Liver (tissue), 9 donors: ENCODE data around the gene SLX9. TPM values are rescaled to one million over a fixed set of nuclear protein-coding genes. Genes with fewer than 3 reads are reported as not detected.

Experiments used
- DNase-seq: peaks from one replicate; pipeline ENCODE4 v3.0.0-alpha.2; 2017; ENCODE audit warnings: low spot score
- H3K27ac ChIP-seq, 2 donors: one replicate each; pipeline ENCODE4 v1.7.0; 2013; ENCODE audit warnings: inconsistent platforms in 2 of 2, low read length in 2 of 2, control low read depth in 1 of 2, low read depth in 1 of 2, mild to moderate bottlenecking in 1 of 2
- H3K27me3 ChIP-seq, 4 donors: one replicate each; pipeline versions ENCODE4 v1.6.1 to v1.7.0; 2013; ENCODE audit warnings: low read length in 3 of 4, inconsistent platforms in 1 of 4, mild to moderate bottlenecking in 1 of 4, moderate library complexity in 1 of 4; ENCODE audit not compliant: control insufficient read depth in 4 of 4, insufficient read depth in 4 of 4
- H3K36me3 ChIP-seq, 4 donors: one replicate each; pipeline versions ENCODE4 v1.6.1 to v1.7.0; 2013; ENCODE audit warnings: low read length in 3 of 4, mild to moderate bottlenecking in 3 of 4, low read depth in 1 of 4, moderate library complexity in 1 of 4; ENCODE audit not compliant: control insufficient read depth in 4 of 4, insufficient read depth in 3 of 4
- H3K4me1 ChIP-seq, 4 donors: one replicate each; pipeline versions ENCODE4 v1.6.1 to v1.7.0; 2013; ENCODE audit warnings: low read length in 3 of 4, mild to moderate bottlenecking in 3 of 4, moderate library complexity in 1 of 4; ENCODE audit not compliant: control insufficient read depth in 4 of 4, insufficient read depth in 4 of 4
- H3K4me3 ChIP-seq, 3 donors: one replicate each; pipeline versions ENCODE4 v1.6.1 to v1.7.0; 2013; ENCODE audit warnings: low read length in 3 of 3, control low read depth in 1 of 3, low read depth in 1 of 3, mild to moderate bottlenecking in 1 of 3
- H3K9ac ChIP-seq, 2 donors: one replicate each; pipeline ENCODE4 v1.7.0; 2013; ENCODE audit warnings: low read length in 2 of 2, mild to moderate bottlenecking in 2 of 2, moderate library complexity in 2 of 2, control low read depth in 1 of 2, low read depth in 1 of 2
- H3K9me3 ChIP-seq, 4 donors: one replicate each; pipeline versions ENCODE4 v1.6.1 to v1.7.0; 2013; ENCODE audit warnings: low read length in 3 of 4; ENCODE audit not compliant: control insufficient read depth in 4 of 4
- CTCF ChIP-seq: fragments of 150-350 bp; IDR thresholded peaks from 2 replicates; pipeline ENCODE4 v1.5.1; 2017; ENCODE audit warnings: improper control_type of control experiment, low read depth, low read length; ENCODE audit not compliant: missing input control
- EGR1 ChIP-seq, 2 donors: IDR thresholded peaks; 2 replicates each; pipeline ENCODE4 v1.6.1; 2016 to 2018; ENCODE audit warnings: antibody characterized with exemption in 2 of 2, low read depth in 2 of 2
- FOXA2 ChIP-seq: IDR thresholded peaks from 2 replicates; pipeline ENCODE4 v1.6.1; 2016; ENCODE audit warnings: antibody characterized with exemption
- HNF4A ChIP-seq, 2 donors: conservative IDR thresholded peaks; 2 replicates each; pipeline ENCODE4 v1.6.1; 2016; ENCODE audit warnings: antibody characterized with exemption in 2 of 2, mild to moderate bottlenecking in 2 of 2
- HNF4G ChIP-seq: IDR thresholded peaks from 2 replicates; pipeline ENCODE4 v1.6.1; 2016; ENCODE audit warnings: antibody characterized with exemption
- JUND ChIP-seq, 2 donors: IDR thresholded peaks; 2 replicates each; pipeline ENCODE4 v1.6.1; 2016; ENCODE audit warnings: antibody characterized with exemption in 2 of 2
- MAX ChIP-seq: IDR thresholded peaks from 2 replicates; pipeline ENCODE4 v1.6.1; 2016; ENCODE audit warnings: antibody characterized with exemption
- RAD21 ChIP-seq, 2 donors: IDR thresholded peaks; 2 replicates each; pipeline ENCODE4 v1.6.1; 2016; ENCODE audit warnings: antibody characterized with exemption in 2 of 2, mild to moderate bottlenecking in 2 of 2
- RXRA ChIP-seq, 2 donors: IDR thresholded peaks; 2 replicates each; pipeline ENCODE4 v1.6.1; 2017 to 2018; ENCODE audit warnings: antibody characterized with exemption in 2 of 2, mild to moderate bottlenecking in 1 of 2
- TAF1 ChIP-seq: conservative IDR thresholded peaks from 2 replicates; pipeline ENCODE4 v1.6.1; 2016; ENCODE audit warnings: antibody characterized with exemption, mild to moderate bottlenecking
- YY1 ChIP-seq: IDR thresholded peaks from 2 replicates; pipeline ENCODE4 v1.6.1; 2016; ENCODE audit warnings: antibody characterized with exemption, mild to moderate bottlenecking
- WGBS: extraction: QIAGEN DNeasy Blood & Tissue Kit; methylation state at CpG from one replicate; pipeline ENCODE4 v1.1.7; 2013; 5-methylcytosine and 5-hydroxymethylcytosine counted together
- polyA plus RNA-seq, 2 donors: library from polyadenylated mRNA; stranded (reverse) in 1 of 2; unstranded in 1 of 2; fragments of 200-250 nt in 1 of 2; fragments of >200 nt in 1 of 2; fragmentation: Nextera tagmentation in 1 of 2; extraction: Ambion mirVana in 1 of 2; gene quantifications; one replicate each; pipeline versions ENCODE4 v1.2.1 to v1.2.3, GENCODE V29; 2013 to 2015
- total RNA-seq, 2 donors: library from RNA; depleted of rRNA; stranded (reverse); fragments of >200 nt; gene quantifications; one replicate each; pipeline ENCODE4 v1.2.3, GENCODE V29; 2014
- TF ChIP-seq, protein P1 (sequence below): IDR thresholded peaks from 2 replicates; pipeline ENCODE4 v1.6.1; 2016; ENCODE audit warnings: antibody characterized with exemption
- donor health status: healthy.
- donor health status: healthy.
- donor health status: healthy.
- donor health status: healthy.
- donor health status: healthy.

Gene SLX9
- total and polyA plus RNA-seq, 4 donors = 7.5 to 20.3 (median 12.2) TPM

GRCh38 chr21:44940116-44940631 is 345 bp downstream of the SLX9 start (continued):
- TF ChIP-seq CTCF (no peak), HNF4A (conservative IDR thresholded peaks at IDR 0.05) (no peak), FOXA2 (no peak), JUND (IDR thresholded peaks at IDR 0.05) (no peak)

GRCh38 chr21:44941567-44941966 is 1.7 kb downstream of the SLX9 start:
- H3K27ac ChIP-seq = no peak overlapping the region
- H3K4me1 ChIP-seq = peaks cover 4 to 28% (median 23%) of the 10 kb centered on the region in 4 donors
- H3K9ac ChIP-seq = no peak overlapping the region
- no peaks in the 10 kb centered on the region for H3K27me3 ChIP-seq
- WGBS = 86% methylated on average over 8 of the region's 8 CpGs
- H3K36me3 ChIP-seq = peaks cover 3 to 15% (median 10%) of the 10 kb centered on the region in 4 donors
- H3K9me3 ChIP-seq = no peaks in the 10 kb centered on the region
- TF ChIP-seq TAF1 (no peak), HNF4A (conservative IDR thresholded peaks at IDR 0.05) (no peak), HNF4G (no peak), JUND (IDR thresholded peaks at IDR 0.05) (no peak), EGR1 (IDR thresholded peaks at IDR 0.05; ENCODE audit: low read depth in 2 of 2) (no peak), RXRA (IDR thresholded peaks at IDR 0.05) (no peak), MAX (no peak), YY1 (no peak), FOXA2 (no peak)
- DNase-seq = no peak
- H3K4me3 ChIP-seq = no peak overlapping the region

GRCh38 chr21:44942566-44942965 is 2.7 kb downstream of the SLX9 start:
- WGBS = 88% methylated on average over 2 of the region's 2 CpGs
- DNase-seq = no peak
- Histone ChIP-seq H3K4me3 (no peak overlapping the region), H3K27me3 (no peaks in the 10 kb centered on the region), H3K36me3 (peaks cover 3 to 15% (median 10%) of the 10 kb centered on the region in 4 donors), H3K9me3 (no peaks in the 10 kb centered on the region), H3K27ac (no peak overlapping the region), H3K9ac (no peak overlapping the region), H3K4me1 (peaks cover 5 to 33% (median 25%) of the 10 kb centered on the region in 4 donors)
- no peak for TF ChIP-seq RXRA (IDR thresholded peaks at IDR 0.05)
- TF ChIP-seq FOXA2 = no peak
- no peak for TF ChIP-seq HNF4G
- TF ChIP-seq, protein P1, sequence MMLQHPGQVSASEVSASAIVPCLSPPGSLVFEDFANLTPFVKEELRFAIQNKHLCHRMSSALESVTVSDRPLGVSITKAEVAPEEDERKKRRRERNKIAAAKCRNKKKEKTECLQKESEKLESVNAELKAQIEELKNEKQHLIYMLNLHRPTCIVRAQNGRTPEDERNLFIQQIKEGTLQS = no peak
- no peak for TF ChIP-seq RAD21 (IDR thresholded peaks at IDR 0.05)
- TF ChIP-seq EGR1 (IDR thresholded peaks at IDR 0.05; ENCODE audit: low read depth in 2 of 2) = no peak
- no peak for TF ChIP-seq CTCF
- no peak for TF ChIP-seq YY1
- TF ChIP-seq MAX = no peak
